SH-SY5Y (cell line): ENCODE data around the gene PM20D2.

Experiments used
- GATA2 ChIP-seq: IDR thresholded peaks from 2 replicates; pipeline ENCODE4 v1.6.1; 2011; ENCODE audit warnings: mild to moderate bottlenecking, low read depth, low read length
- GATA3 ChIP-seq: IDR thresholded peaks from 2 replicates; pipeline ENCODE4 v1.6.1; 2011; ENCODE audit warnings: low read depth, mild to moderate bottlenecking, low read length, moderate library complexity

DNA sequence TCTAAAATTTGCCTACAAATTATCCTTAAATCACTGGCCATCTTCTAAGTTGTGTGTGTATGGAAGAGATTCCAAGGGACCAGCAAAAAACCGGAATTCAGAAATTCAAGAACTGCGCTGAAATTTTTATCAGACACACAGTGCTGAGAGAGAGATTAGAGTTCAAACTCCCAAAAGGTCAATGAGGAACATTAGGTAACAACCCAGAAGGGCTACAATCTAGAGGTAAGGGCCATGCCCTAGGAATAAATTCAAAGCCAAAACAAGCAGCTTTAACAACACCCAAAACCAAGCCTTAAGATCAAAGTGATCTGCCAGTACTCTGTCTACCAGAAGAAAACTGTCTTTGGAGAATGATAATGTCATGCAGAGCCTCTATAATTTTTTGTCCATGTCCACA is 45.7 kb upstream of the PM20D2 start:
- TF ChIP-seq GATA3 (no peak), GATA2 (no peak)
